Mesendoderm (in vitro differentiated cells): ENCODE data around the gene TM4SF18.

Experiments used
- DNase-seq: peaks from one replicate; pipeline ENCODE4 v3.0.0; 2013
- H2AK5ac ChIP-seq: 2 replicates; pipeline ENCODE4 v1.6.1; 2013; ENCODE audit warnings: low read length, inconsistent platforms
- H2BK120ac ChIP-seq: 2 replicates; pipeline ENCODE4 v1.6.1; 2013; ENCODE audit warnings: low read depth, mild to moderate bottlenecking, low read length, moderate library complexity, mixed read lengths
- H2BK15ac ChIP-seq: replicated peaks from 2 replicates; pipeline ENCODE4 v1.6.1; 2013; ENCODE audit warnings: low read depth, mild to moderate bottlenecking, moderate library complexity
- H2BK5ac ChIP-seq: 2 replicates; pipeline ENCODE4 v1.6.1; 2013; ENCODE audit warnings: low read length, inconsistent platforms
- H3K18ac ChIP-seq: 2 replicates; pipeline ENCODE4 v1.6.1; 2013; ENCODE audit warnings: mild to moderate bottlenecking, low read length, mixed read lengths
- H3K23ac ChIP-seq: one replicate; pipeline ENCODE4 v1.6.1; 2013; ENCODE audit warnings: low read length
- H3K27ac ChIP-seq: 2 replicates; pipeline ENCODE4 v1.5.1; 2013; ENCODE audit warnings: low read depth, mild to moderate bottlenecking, inconsistent platforms, low read length, moderate library complexity
- H3K27me3 ChIP-seq: 2 replicates; pipeline ENCODE4 v1.6.1; 2013; ENCODE audit warnings: low read length, control low read depth, mild to moderate bottlenecking, inconsistent platforms; ENCODE audit not compliant: insufficient read depth, poor library complexity
- H3K36me3 ChIP-seq: 2 replicates; pipeline ENCODE4 v1.6.1; 2013; ENCODE audit warnings: low read length, inconsistent platforms; ENCODE audit not compliant: control insufficient read depth, insufficient read depth
- H3K4ac ChIP-seq: one replicate; pipeline ENCODE4 v1.6.1; 2013; ENCODE audit warnings: low read depth, mild to moderate bottlenecking, low read length, moderate library complexity
- H3K4me1 ChIP-seq: 2 replicates; pipeline ENCODE4 v1.6.1; 2013; ENCODE audit warnings: low read depth, low read length, inconsistent platforms; ENCODE audit not compliant: control insufficient read depth
- H3K4me2 ChIP-seq: 2 replicates; pipeline ENCODE4 v1.6.1; 2013; ENCODE audit warnings: low read length
- H3K4me3 ChIP-seq: 2 replicates; pipeline ENCODE4 v1.5.1; 2013; ENCODE audit warnings: mild to moderate bottlenecking, low read length
- H3K56ac ChIP-seq: one replicate; pipeline ENCODE4 v1.6.1; 2013; ENCODE audit warnings: low read length
- H3K79me1 ChIP-seq: 2 replicates; pipeline ENCODE4 v1.6.1; 2013; ENCODE audit warnings: low read length, inconsistent platforms
- H3K79me2 ChIP-seq: 2 replicates; pipeline ENCODE4 v1.6.1; 2013; ENCODE audit warnings: mild to moderate bottlenecking, low read length; ENCODE audit not compliant: control insufficient read depth, insufficient read depth
- H3K9ac ChIP-seq: 2 replicates; pipeline ENCODE4 v1.6.1; 2013; ENCODE audit warnings: low read length, inconsistent platforms
- H4K5ac ChIP-seq: one replicate; pipeline ENCODE4 v1.6.1; 2013; ENCODE audit warnings: low read length
- H4K8ac ChIP-seq: one replicate; pipeline ENCODE4 v1.6.1; 2013; ENCODE audit warnings: low read depth, mild to moderate bottlenecking, control low read depth, low read length, moderate library complexity
- WGBS: extraction: QIAGEN DNeasy Blood & Tissue Kit; methylation state at CpG from one replicate; pipeline ENCODE4 v1.1.7; 2013; ENCODE audit warnings: low lambda C conversion rate, missing lambda C conversion rate; ENCODE audit not compliant: insufficient coverage; ENCODE audit errors: extremely low coverage; 5-methylcytosine and 5-hydroxymethylcytosine counted together

The TM4SF18 gene

DNA sequence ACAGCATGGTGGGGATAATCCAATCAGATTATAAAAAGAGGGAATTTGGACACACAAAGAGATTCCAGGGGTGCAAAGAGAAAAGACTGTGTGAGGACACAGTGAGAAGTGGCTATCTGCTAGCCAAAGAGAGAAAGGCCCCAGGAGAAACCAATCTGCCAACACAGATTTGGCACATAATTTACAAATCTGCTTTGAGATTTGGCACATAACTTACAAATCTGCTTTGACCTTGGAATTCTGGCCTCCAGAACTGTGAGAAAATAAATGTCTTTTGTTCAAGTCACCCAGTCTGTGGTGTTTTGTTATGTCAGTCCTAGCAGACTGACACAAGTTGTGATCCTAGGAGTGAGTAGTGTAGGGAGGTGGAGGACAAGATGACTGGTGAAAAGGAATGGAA, 3.5 kb upstream of the TM4SF18 start:
- H3K4me2 ChIP-seq, result no peak overlapping the region
- H3K18ac ChIP-seq, result peak overlapping the region; percentile 18
- no peaks in the 10 kb centered on the region for H3K79me1 ChIP-seq
- H2BK5ac ChIP-seq, result no peak overlapping the region
- no peak overlapping the region for H4K5ac ChIP-seq
- peaks cover 9% of the 10 kb centered on the region for H3K4me1 ChIP-seq
- H4K8ac ChIP-seq, result no peak overlapping the region
- no peak for DNase-seq
- H2AK5ac ChIP-seq, result no peak overlapping the region
- no peaks in the 10 kb centered on the region for H3K36me3 ChIP-seq
- H3K27me3 ChIP-seq, result no peaks in the 10 kb centered on the region
- no peak overlapping the region for H2BK120ac ChIP-seq
- no peak overlapping the region for H3K56ac ChIP-seq
- no peak overlapping the region for H3K23ac ChIP-seq
- H3K4ac ChIP-seq, result no peak overlapping the region
- H3K27ac ChIP-seq, result no peak overlapping the region
- H2BK15ac ChIP-seq, result no peak overlapping the region
- no peak overlapping the region for H3K4me3 ChIP-seq
- H3K9ac ChIP-seq, result no peak overlapping the region
- H3K79me2 ChIP-seq, result no peaks in the 10 kb centered on the region

DNA sequence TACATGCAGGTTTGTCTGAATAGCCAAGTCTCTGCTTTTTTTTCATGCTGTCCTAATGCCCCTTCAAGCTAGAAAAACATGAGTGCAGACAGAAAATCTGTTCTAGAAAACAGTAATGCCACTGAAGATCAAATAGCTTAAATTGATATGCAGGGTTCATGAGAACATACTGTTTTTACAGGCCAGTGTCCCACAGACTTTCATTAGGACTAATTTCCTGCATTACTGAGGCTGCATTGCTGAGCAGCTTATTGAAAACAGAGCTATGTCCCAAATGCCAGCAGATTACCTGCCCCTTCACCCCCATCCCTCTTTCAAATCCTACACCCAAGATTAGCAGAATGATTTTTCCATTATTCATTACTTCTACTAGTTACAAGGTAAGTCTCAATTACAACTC, 665 bp downstream of the TM4SF18 start:
- DNase-seq, result peak; percentile 14
- Histone ChIP-seq H3K4me2 (no peak overlapping the region), H3K79me2 (no peaks in the 10 kb centered on the region), H2BK15ac (peak overlapping the region; percentile 64), H2AK5ac (no peak overlapping the region), H3K18ac (no peak overlapping the region), H4K5ac (no peak overlapping the region), H3K79me1 (no peaks in the 10 kb centered on the region), H2BK5ac (no peak overlapping the region), H3K4ac (no peak overlapping the region), H3K4me3 (no peak overlapping the region), H2BK120ac (no peak overlapping the region), H3K27ac (no peak overlapping the region), H4K8ac (no peak overlapping the region), H3K56ac (peak overlapping the region; percentile 18), H3K27me3 (no peaks in the 10 kb centered on the region), H3K23ac (no peak overlapping the region), H3K36me3 (no peaks in the 10 kb centered on the region), H3K4me1 (peaks cover 9% of the 10 kb centered on the region), H3K9ac (no peak overlapping the region)

DNA sequence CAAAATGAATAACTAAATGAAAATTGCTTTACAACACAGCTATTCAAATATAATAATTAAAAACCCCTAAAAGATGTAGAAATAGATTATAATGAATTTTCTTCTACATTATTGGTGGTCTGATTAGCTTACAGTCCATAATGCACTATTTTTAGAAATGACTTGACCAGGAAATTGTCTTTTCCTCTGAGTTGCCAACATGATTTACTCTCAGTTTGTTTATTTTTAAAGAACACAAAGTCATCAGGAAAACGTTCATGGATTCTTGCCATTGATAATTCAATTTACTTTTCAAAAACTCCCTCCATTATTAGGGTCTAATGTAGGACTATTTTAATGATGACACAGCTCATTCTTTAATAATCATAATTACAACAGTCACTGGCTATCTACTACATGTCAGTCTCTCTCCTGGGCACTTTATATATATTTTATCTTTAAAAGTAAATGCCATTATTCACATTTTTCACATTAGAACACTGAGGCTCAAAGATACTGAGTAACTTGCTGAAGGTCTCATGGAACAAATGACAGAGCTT, 1.1 kb downstream of the TM4SF18 start:
- peaks cover 9% of the 10 kb centered on the region for H3K4me1 ChIP-seq
- H4K8ac ChIP-seq, result no peak overlapping the region
- H3K56ac ChIP-seq, result no peak overlapping the region
- DNase-seq, result no peak
- WGBS, result no CpG with 5 or more reads among the region's 1 CpG
- H3K9ac ChIP-seq, result no peak overlapping the region
- H3K23ac ChIP-seq, result no peak overlapping the region
- H3K4me3 ChIP-seq, result no peak overlapping the region
- H3K27me3 ChIP-seq, result no peaks in the 10 kb centered on the region
- no peaks in the 10 kb centered on the region for H3K79me2 ChIP-seq
- no peaks in the 10 kb centered on the region for H3K36me3 ChIP-seq
- H3K18ac ChIP-seq, result no peak overlapping the region
- H3K27ac ChIP-seq, result no peak overlapping the region
- no peaks in the 10 kb centered on the region for H3K79me1 ChIP-seq
- H2AK5ac ChIP-seq, result no peak overlapping the region
- no peak overlapping the region for H3K4me2 ChIP-seq
- no peak overlapping the region for H4K5ac ChIP-seq
- H2BK5ac ChIP-seq, result no peak overlapping the region
- no peak overlapping the region for H2BK15ac ChIP-seq
- H2BK120ac ChIP-seq, result no peak overlapping the region
- no peak overlapping the region for H3K4ac ChIP-seq

DNA sequence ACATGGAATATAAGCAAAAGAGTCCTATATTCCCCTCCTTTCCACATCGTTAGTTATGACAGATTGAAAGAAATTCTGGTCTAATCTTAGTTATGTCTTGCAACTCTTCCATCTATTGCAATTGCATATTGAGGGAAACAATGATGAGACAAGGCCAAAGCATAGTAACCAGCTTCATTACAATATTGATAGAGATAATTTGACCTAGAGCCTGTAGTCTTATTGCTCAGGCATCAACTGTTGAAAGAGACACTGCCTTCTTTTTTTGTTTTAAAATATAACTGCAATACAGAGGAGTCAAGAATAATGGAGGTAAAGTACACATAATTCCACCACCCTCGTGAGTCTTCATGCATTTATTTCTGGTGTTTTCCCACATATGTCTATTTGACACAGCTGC, 2.0 kb downstream of the TM4SF18 start:
- WGBS, result no CpG with 5 or more reads among the region's 2 CpGs
- Histone ChIP-seq H2BK15ac (no peak overlapping the region), H2BK120ac (no peak overlapping the region), H3K4ac (no peak overlapping the region), H2AK5ac (no peak overlapping the region), H3K79me2 (no peaks in the 10 kb centered on the region), H3K9ac (no peak overlapping the region), H3K36me3 (no peaks in the 10 kb centered on the region), H3K56ac (no peak overlapping the region), H3K27me3 (no peaks in the 10 kb centered on the region), H3K27ac (no peak overlapping the region), H3K18ac (no peak overlapping the region), H3K23ac (no peak overlapping the region), H3K79me1 (no peaks in the 10 kb centered on the region), H3K4me3 (no peak overlapping the region), H2BK5ac (no peak overlapping the region), H4K8ac (no peak overlapping the region), H3K4me1 (peaks cover 9% of the 10 kb centered on the region), H4K5ac (no peak overlapping the region), H3K4me2 (no peak overlapping the region)
- DNase-seq, result no peak

DNA sequence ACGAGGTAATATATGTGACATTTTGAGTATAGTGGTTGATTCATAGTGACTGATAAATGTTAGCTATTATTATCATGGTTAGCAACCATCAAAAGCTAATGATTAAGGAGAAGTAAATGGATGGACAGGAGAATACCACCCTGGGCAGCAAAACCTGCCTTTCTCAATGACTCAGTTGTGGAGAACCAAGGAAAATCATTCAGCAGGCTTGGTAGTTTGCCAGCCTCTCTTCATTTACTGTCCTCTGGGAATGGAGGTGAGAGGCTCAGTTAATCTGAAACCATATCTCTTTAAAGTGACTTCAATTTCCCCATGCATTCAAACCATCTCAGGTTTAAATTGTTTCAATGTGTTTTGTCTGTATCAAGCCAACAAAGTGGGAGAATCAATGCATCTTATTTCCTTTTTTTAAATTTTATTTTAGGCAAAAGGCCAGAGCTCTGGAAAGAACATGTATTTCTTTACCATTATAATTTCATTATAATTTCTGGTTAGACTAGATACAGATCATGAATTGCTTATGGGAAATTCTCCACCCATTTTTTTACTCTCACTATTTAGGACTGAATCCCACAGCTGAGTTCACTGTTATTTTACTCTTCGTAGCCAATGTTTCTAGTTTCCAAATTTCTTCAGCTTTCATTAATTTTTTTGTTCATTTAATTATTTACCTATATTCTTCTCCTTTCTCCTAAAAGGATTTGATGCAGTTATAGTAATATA, 2.7 kb downstream of the TM4SF18 start:
- no peak overlapping the region for H4K8ac ChIP-seq
- H3K27ac ChIP-seq, result no peak overlapping the region
- H2AK5ac ChIP-seq, result no peak overlapping the region
- H3K4me1 ChIP-seq, result peaks cover 6% of the 10 kb centered on the region
- H3K27me3 ChIP-seq, result no peaks in the 10 kb centered on the region
- H3K18ac ChIP-seq, result no peak overlapping the region
- no peak overlapping the region for H4K5ac ChIP-seq
- H3K4ac ChIP-seq, result no peak overlapping the region
- no peak overlapping the region for H2BK15ac ChIP-seq
- H2BK5ac ChIP-seq, result no peak overlapping the region
- no peak overlapping the region for H3K23ac ChIP-seq
- WGBS, result no CpG with 5 or more reads among the region's 2 CpGs
- no peak for DNase-seq
- H3K4me3 ChIP-seq, result no peak overlapping the region
- no peak overlapping the region for H2BK120ac ChIP-seq
- no peaks in the 10 kb centered on the region for H3K79me1 ChIP-seq
- H3K36me3 ChIP-seq, result no peaks in the 10 kb centered on the region
- no peaks in the 10 kb centered on the region for H3K79me2 ChIP-seq
- H3K56ac ChIP-seq, result no peak overlapping the region
- H3K4me2 ChIP-seq, result no peak overlapping the region
- no peak overlapping the region for H3K9ac ChIP-seq

DNA sequence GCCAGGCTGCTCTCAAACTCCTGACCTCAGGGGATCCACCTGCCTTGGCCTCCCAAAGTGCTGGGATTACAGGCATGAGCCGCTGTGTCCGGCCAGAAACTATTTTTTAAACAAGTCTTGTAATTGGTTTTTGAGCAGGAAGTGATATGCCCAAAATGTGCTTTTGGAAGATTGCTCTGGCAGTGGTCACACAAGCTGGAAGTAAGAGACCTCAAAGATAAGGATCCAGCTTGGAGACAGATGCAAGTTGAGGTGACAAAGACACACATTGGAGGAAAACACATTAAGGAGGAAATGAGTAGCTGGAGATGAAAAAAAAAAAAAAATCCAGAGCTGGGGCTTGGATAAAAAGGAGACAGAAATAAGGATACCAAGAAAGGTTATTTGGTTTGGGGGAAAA, 6.3 kb downstream of the TM4SF18 start:
- H3K4me2 ChIP-seq, result no peak overlapping the region
- no peaks in the 10 kb centered on the region for H3K79me2 ChIP-seq
- H2BK5ac ChIP-seq, result no peak overlapping the region
- H3K27ac ChIP-seq, result no peak overlapping the region
- no peak overlapping the region for H3K18ac ChIP-seq
- no peaks in the 10 kb centered on the region for H3K4me1 ChIP-seq
- no peaks in the 10 kb centered on the region for H3K79me1 ChIP-seq
- H3K27me3 ChIP-seq, result no peaks in the 10 kb centered on the region
- H3K9ac ChIP-seq, result no peak overlapping the region
- H2AK5ac ChIP-seq, result no peak overlapping the region
- no peak overlapping the region for H4K5ac ChIP-seq
- no peak overlapping the region for H2BK15ac ChIP-seq
- no peak for DNase-seq
- H3K36me3 ChIP-seq, result no peaks in the 10 kb centered on the region
- no peak overlapping the region for H4K8ac ChIP-seq
- H3K23ac ChIP-seq, result no peak overlapping the region
- no peak overlapping the region for H3K56ac ChIP-seq
- no peak overlapping the region for H3K4me3 ChIP-seq
- no CpG with 5 or more reads among the region's 2 CpGs for WGBS
- H3K4ac ChIP-seq, result no peak overlapping the region
- H2BK120ac ChIP-seq, result no peak overlapping the region
